Activated B cell treated with CpG ODN at 0.5 μM for 24 hours (primary cell): ENCODE results near the gene PSG1. TPM values are rescaled to one million over a fixed set of nuclear protein-coding genes. Genes with fewer than 3 reads are reported as not detected.

Experiments used
- ATAC-seq: fragments of 200-7000 bp; cut with Tn5 transposase; one replicate; pipeline ENCODE4 v1.10.0; 2021; ENCODE audit warnings: low read depth, mild to moderate bottlenecking, moderate library complexity
- CTCF ChIA-PET: fragments of 350-600 bp; sonication (Branson Sonifier 250); formaldehyde crosslinking; loops from one replicate; lab custom pipeline; 2021; ENCODE audit warnings: antibody characterized with exemption; lab: Charles Lee
- POLR2A ChIA-PET: fragments of 350-600 bp; sonication (Branson Sonifier 250); formaldehyde crosslinking; loops from one replicate; lab custom pipeline; 2021; ENCODE audit warnings: antibody characterized with exemption; lab: Charles Lee
- DNase-seq: peaks from one replicate; pipeline ENCODE4 v3.0.0; 2022
- H3K27ac Mint-ChIP-seq: one replicate; pipeline ENCODE4 v1.8.0; 2020; ENCODE audit warnings: mixed read lengths
- H3K27me3 Mint-ChIP-seq: one replicate; pipeline ENCODE4 v1.8.0; 2021; ENCODE audit warnings: mixed read lengths
- H3K36me3 Mint-ChIP-seq: one replicate; pipeline ENCODE4 v1.8.0; 2021; ENCODE audit warnings: low read depth, mixed read lengths
- H3K4me1 Mint-ChIP-seq: one replicate; pipeline ENCODE4 v1.8.0; 2021; ENCODE audit warnings: mixed read lengths
- H3K4me3 Mint-ChIP-seq: one replicate; pipeline ENCODE4 v1.8.0; 2020; ENCODE audit warnings: mild to moderate bottlenecking, mixed read lengths
- H3K9me3 Mint-ChIP-seq: one replicate; pipeline ENCODE4 v1.8.0; 2020; ENCODE audit warnings: mixed read lengths
- CTCF ChIP-seq: fragments of 200-600 bp; IDR thresholded peaks from one replicate; pipeline ENCODE4 v1.8.0; 2022; ENCODE audit warnings: antibody characterized with exemption, mild to moderate bottlenecking
- intact Hi-C: fragments of 100-400 bp; cut with micrococcal nuclease; formaldehyde crosslinking; loops from one replicate; pipeline ENCODE4 v1.15.1; 2024
- total RNA-seq: library from RNA; stranded (reverse); gene quantifications from 2 replicates; pipeline ENCODE4 v1.2.3, GENCODE V29; 2022

The PSG1 gene
- total RNA-seq, 1 donor from 2014 or later, result not detected

GRCh38 chr19:42816894-42817293, 62.6 kb downstream of the PSG1 start:
- H3K4me1 Mint-ChIP-seq, result no peaks in the 10 kb centered on the region
- DNase-seq (no peak), ATAC-seq (no peak)
- TF ChIP-seq CTCF, result no peak
- H3K9me3 Mint-ChIP-seq, result no peaks in the 10 kb centered on the region
- H3K27ac Mint-ChIP-seq, result no peak overlapping the region
- H3K4me3 Mint-ChIP-seq, result no peak overlapping the region
- intact Hi-C loops, result no loop called here
- no peaks in the 10 kb centered on the region for H3K36me3 Mint-ChIP-seq
- H3K27me3 Mint-ChIP-seq, result peaks cover 7% of the 10 kb centered on the region
- ChIA-PET CTCF (no interaction called here), POLR2A (no interaction called here)

Other genes with a start within 250 kb of the PSG1 start
- gene PSG3, start 139.2 kb downstream of the PSG1 start, total RNA-seq, result not detected in 2 replicates
- not detected in 2 replicates for gene PSG8, start 114.0 kb downstream of the PSG1 start, total RNA-seq
- not detected in 2 replicates for gene PSG6, start 38.2 kb upstream of the PSG1 start, total RNA-seq
- gene PSG7, start 57.5 kb upstream of the PSG1 start, total RNA-seq, result not detected in 2 replicates
- gene PSG11, start 146.8 kb upstream of the PSG1 start, total RNA-seq, result not detected in 2 replicates
- gene PSG2, start 203.0 kb upstream of the PSG1 start, total RNA-seq, result not detected in 2 replicates